SK-N-MC (cell line): ENCODE results near the gene MNAT1.

Experiments used
- EZH2 ChIP-seq: fragments of 200-600 bp; sonication (generic); IDR thresholded peaks from one replicate; pipeline ENCODE4 v1.6.1; 2017; ENCODE audit warnings: antibody characterized with exemption
- FOXP2 ChIP-seq: optimal IDR thresholded peaks from 2 replicates; pipeline ENCODE3; 2011; ENCODE audit warnings: mild to moderate bottlenecking, moderate library complexity; ENCODE audit not compliant: insufficient read depth; ENCODE audit errors: extremely low read length, control extremely low read depth
- POLR2AphosphoS5 ChIP-seq: IDR thresholded peaks from 2 replicates; pipeline ENCODE4 v1.6.1; 2012; ENCODE audit warnings: mild to moderate bottlenecking, low read depth, low read length, borderline replicate concordance

DNA sequence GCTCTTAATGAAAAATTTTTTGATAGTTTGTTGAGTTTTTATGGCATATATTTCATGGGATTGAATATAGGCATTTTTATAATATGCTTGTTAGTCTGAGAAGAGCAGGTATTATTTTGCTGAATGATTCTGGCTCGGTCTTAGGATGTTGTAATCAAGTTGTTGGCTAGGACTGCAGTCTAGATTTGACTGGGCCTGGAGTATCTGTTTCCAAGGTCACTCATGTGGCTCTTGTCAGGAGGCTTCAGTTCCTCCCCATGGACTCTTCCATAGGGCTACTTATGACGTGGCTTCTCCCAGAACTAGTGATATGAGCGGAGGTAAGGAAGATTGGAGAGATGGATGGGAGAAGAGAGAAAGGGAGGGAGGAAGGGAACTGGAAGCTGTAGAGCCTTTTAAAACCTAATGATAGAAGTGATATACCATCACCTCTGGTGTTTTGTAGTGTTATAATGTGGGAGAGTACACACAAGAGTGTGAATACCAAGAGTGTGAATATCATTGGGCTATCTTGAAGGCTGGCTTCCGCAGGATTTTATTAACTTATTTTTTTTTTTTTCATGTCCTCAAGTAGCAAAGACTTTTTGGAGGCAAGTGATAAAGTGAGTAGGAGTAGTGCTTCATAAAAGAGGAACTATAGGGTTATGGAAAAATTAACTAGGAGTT lies 4.4 kb downstream of the MNAT1 start:
- no peak for TF ChIP-seq POLR2AphosphoS5
- no peak for TF ChIP-seq FOXP2
- no peak for TF ChIP-seq EZH2
